HepG2 (cell line): ENCODE results near the gene RELL1. TPM values are rescaled to one million over a fixed set of nuclear protein-coding genes. Genes with fewer than 3 reads are reported as not detected.
A peak's percentile ranks its signal among the peaks of the same experiment; 100 is the strongest.

Source experiments
- ASH2L ChIP-seq: fragments of 300-600, 200-600 bp; sonication (generic); IDR thresholded peaks from 2 replicates; pipeline ENCODE4 v1.7.0; 2017; ENCODE audit warnings: low read depth, mild to moderate bottlenecking, moderate library complexity, mixed read lengths, low read length; ENCODE audit not compliant: insufficient read length
- ATF6 ChIP-seq: sonication (generic); formaldehyde crosslinking; conservative IDR thresholded peaks from 2 replicates; pipeline ENCODE4 v1.4.0; 2020; ENCODE audit warnings: missing genetic modification reagents
- CEBPB ChIP-seq: IDR thresholded peaks from 2 replicates; pipeline ENCODE4 v1.6.1; 2011; ENCODE audit warnings: low read depth, low read length, improper control_type of control experiment, borderline replicate concordance
- DR1 ChIP-seq: sonication (generic); formaldehyde crosslinking; IDR thresholded peaks from 2 replicates; pipeline ENCODE4 v1.8.0; 2021; ENCODE audit warnings: mild to moderate bottlenecking, missing genetic modification reagents, inconsistent platforms
- HOXA9 ChIP-seq: sonication (generic); formaldehyde crosslinking; IDR thresholded peaks from 2 replicates; pipeline ENCODE4 v1.8.1; 2022; ENCODE audit warnings: missing genetic modification reagents, mild to moderate bottlenecking, moderate library complexity, borderline replicate concordance
- MEIS2 ChIP-seq: sonication (generic); formaldehyde crosslinking; IDR thresholded peaks from 2 replicates; pipeline ENCODE4 v1.9.0; 2021; ENCODE audit warnings: mild to moderate bottlenecking, missing genetic modification reagents
- MIXL1 ChIP-seq: IDR thresholded peaks from 2 replicates; pipeline ENCODE4 v1.6.1; 2016
- MZF1 ChIP-seq: sonication (generic); formaldehyde crosslinking; IDR thresholded peaks from 2 replicates; pipeline ENCODE4 v1.8.1; 2023; ENCODE audit warnings: mild to moderate bottlenecking, missing genetic modification reagents, borderline replicate concordance
- POGZ ChIP-seq: sonication (generic); formaldehyde crosslinking; IDR thresholded peaks from 2 replicates; pipeline ENCODE4 v1.4.0; 2020; ENCODE audit warnings: mild to moderate bottlenecking, missing genetic modification reagents
- RAD21 ChIP-seq: fragments of 450-650 bp; formaldehyde crosslinking; IDR thresholded peaks from 2 replicates; pipeline ENCODE4 v1.5.0; 2020; ENCODE audit warnings: mild to moderate bottlenecking
- TAF1 ChIP-seq: sonication (generic); formaldehyde crosslinking; IDR thresholded peaks from 2 replicates; pipeline ENCODE4 v1.4.0; 2020; ENCODE audit warnings: missing genetic modification reagents
- TBX2 ChIP-seq: sonication (generic); formaldehyde crosslinking; IDR thresholded peaks from 2 replicates; pipeline ENCODE4 v1.5.0; 2020; ENCODE audit warnings: missing genetic modification reagents, mild to moderate bottlenecking, borderline replicate concordance
- TRAFD1 ChIP-seq: sonication (generic); formaldehyde crosslinking; IDR thresholded peaks from 2 replicates; pipeline ENCODE4 v1.5.1; 2020; ENCODE audit warnings: missing genetic modification reagents, mild to moderate bottlenecking, borderline replicate concordance
- ZKSCAN5 ChIP-seq: sonication (generic); formaldehyde crosslinking; IDR thresholded peaks from 2 replicates; pipeline ENCODE4 v1.5.1; 2020; ENCODE audit warnings: mild to moderate bottlenecking, missing genetic modification reagents
- ZNF251 ChIP-seq: sonication (generic); formaldehyde crosslinking; IDR thresholded peaks from 2 replicates; pipeline ENCODE4 v1.9.0; 2021; ENCODE audit warnings: mild to moderate bottlenecking, missing genetic modification reagents
- ZNF883 ChIP-seq: sonication (generic); formaldehyde crosslinking; IDR thresholded peaks from 2 replicates; pipeline ENCODE4 v1.5.1; 2020; ENCODE audit warnings: mild to moderate bottlenecking, missing genetic modification reagents; ENCODE audit errors: not compliant biosample characterization
- polyA plus RNA-seq, 8 experiments: library from polyadenylated mRNA; depleted of rRNA in 3 of 8; stranded (reverse) in 7 of 8; unstranded in 1 of 8; fragments of >200 nt; fragmentation: Illumina TruSeq in 4 of 8; extraction: Trizol in 4 of 8; gene quantifications; 2 replicates each; pipeline versions ENCODE4 v1.2.1 to v1.2.3, GENCODE V29; 2011 to 2016; ENCODE audit warnings: low read depth in 4 of 8, missing spikeins in 1 of 8, mixed read lengths in 1 of 8; ENCODE audit not compliant: insufficient read depth in 1 of 8
- total RNA-seq, 5 experiments: library from RNA; depleted of rRNA; stranded (reverse); fragments of >200 nt; fragmentation: Illumina TruSeq; extraction: Trizol; gene quantifications; 2 replicates each; pipeline ENCODE4 v1.2.3, GENCODE V29; 2016; ENCODE audit warnings: low read depth in 1 of 5
- TF ChIP-seq, protein P1 (sequence below): IDR thresholded peaks from 2 replicates; pipeline ENCODE4 v1.6.1; 2016; ENCODE audit warnings: low read depth, missing genetic modification reagents, missing compliant biosample characterization
- TF ChIP-seq, protein P2 (sequence below): sonication (generic); formaldehyde crosslinking; IDR thresholded peaks from 2 replicates; pipeline ENCODE4 v1.4.0; 2020; ENCODE audit warnings: missing genetic modification reagents
- TF ChIP-seq, protein P3 (sequence below): sonication (generic); formaldehyde crosslinking; IDR thresholded peaks from 2 replicates; pipeline ENCODE4 v1.5.0; 2020; ENCODE audit warnings: mild to moderate bottlenecking, low read depth, missing genetic modification reagents, borderline replicate concordance

The RELL1 gene
- total and polyA plus RNA-seq, 2 of the 13 experiments (the other 11 are each of a cell fraction or from before 2014, with no cell fraction given): 8.4 to 58.4 TPM

GRCh38 chr4:37685823-37686372 is 278 bp downstream of the RELL1 start (continued):
- TF ChIP-seq MEIS2 (CRISPR knock-in tag) (no peak), POGZ (no peak; the same call in 1 of the 2 replicates), TBX2 (CRISPR knock-in tag) (no peak), ZKSCAN5 (no peak), TAF1 (CRISPR knock-in tag) (peak; percentile 89), ATF6 (no peak), MIXL1 (CRISPR knock-in tag) (no peak), DR1 (no peak), MZF1 (CRISPR knock-in tag) (no peak), ASH2L (no peak), ZNF883 (CRISPR knock-in tag) (no peak), RAD21 (peak; percentile 69), HOXA9 (CRISPR knock-in tag) (no peak), CEBPB (no peak), TRAFD1 (CRISPR knock-in tag) (0 out of 2 replicates have a peak, but pooled peaks have one; percentile 7), ZNF251 (CRISPR knock-in tag) (no peak)
- TF ChIP-seq, protein P1, sequence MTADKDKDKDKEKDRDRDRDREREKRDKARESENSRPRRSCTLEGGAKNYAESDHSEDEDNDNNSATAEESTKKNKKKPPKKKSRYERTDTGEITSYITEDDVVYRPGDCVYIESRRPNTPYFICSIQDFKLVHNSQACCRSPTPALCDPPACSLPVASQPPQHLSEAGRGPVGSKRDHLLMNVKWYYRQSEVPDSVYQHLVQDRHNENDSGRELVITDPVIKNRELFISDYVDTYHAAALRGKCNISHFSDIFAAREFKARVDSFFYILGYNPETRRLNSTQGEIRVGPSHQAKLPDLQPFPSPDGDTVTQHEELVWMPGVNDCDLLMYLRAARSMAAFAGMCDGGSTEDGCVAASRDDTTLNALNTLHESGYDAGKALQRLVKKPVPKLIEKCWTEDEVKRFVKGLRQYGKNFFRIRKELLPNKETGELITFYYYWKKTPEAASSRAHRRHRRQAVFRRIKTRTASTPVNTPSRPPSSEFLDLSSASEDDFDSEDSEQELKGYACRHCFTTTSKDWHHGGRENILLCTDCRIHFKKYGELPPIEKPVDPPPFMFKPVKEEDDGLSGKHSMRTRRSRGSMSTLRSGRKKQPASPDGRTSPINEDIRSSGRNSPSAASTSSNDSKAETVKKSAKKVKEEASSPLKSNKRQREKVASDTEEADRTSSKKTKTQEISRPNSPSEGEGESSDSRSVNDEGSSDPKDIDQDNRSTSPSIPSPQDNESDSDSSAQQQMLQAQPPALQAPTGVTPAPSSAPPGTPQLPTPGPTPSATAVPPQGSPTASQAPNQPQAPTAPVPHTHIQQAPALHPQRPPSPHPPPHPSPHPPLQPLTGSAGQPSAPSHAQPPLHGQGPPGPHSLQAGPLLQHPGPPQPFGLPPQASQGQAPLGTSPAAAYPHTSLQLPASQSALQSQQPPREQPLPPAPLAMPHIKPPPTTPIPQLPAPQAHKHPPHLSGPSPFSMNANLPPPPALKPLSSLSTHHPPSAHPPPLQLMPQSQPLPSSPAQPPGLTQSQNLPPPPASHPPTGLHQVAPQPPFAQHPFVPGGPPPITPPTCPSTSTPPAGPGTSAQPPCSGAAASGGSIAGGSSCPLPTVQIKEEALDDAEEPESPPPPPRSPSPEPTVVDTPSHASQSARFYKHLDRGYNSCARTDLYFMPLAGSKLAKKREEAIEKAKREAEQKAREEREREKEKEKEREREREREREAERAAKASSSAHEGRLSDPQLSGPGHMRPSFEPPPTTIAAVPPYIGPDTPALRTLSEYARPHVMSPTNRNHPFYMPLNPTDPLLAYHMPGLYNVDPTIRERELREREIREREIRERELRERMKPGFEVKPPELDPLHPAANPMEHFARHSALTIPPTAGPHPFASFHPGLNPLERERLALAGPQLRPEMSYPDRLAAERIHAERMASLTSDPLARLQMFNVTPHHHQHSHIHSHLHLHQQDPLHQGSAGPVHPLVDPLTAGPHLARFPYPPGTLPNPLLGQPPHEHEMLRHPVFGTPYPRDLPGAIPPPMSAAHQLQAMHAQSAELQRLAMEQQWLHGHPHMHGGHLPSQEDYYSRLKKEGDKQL (CRISPR knock-in tag): no peak
- TF ChIP-seq, protein P2, sequence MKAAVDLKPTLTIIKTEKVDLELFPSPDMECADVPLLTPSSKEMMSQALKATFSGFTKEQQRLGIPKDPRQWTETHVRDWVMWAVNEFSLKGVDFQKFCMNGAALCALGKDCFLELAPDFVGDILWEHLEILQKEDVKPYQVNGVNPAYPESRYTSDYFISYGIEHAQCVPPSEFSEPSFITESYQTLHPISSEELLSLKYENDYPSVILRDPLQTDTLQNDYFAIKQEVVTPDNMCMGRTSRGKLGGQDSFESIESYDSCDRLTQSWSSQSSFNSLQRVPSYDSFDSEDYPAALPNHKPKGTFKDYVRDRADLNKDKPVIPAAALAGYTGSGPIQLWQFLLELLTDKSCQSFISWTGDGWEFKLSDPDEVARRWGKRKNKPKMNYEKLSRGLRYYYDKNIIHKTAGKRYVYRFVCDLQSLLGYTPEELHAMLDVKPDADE (CRISPR knock-in tag): no peak; the same call in 1 of the 2 replicates
- TF ChIP-seq, protein P3, sequence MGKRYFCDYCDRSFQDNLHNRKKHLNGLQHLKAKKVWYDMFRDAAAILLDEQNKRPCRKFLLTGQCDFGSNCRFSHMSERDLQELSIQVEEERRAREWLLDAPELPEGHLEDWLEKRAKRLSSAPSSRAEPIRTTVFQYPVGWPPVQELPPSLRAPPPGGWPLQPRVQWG (CRISPR knock-in tag): no peak
